ENCODE results near the gene NKX1-2. TPM values are rescaled to one million over a fixed set of nuclear protein-coding genes. Genes with fewer than 3 reads are reported as not detected.

NKX1-2 gene
- total RNA-seq, 1 donor, result not detected

- no peak overlapping the region for H3K4me3 ChIP-seq (ENCODE audit: low read depth, low read length)
- TF ChIP-seq, protein P1, sequence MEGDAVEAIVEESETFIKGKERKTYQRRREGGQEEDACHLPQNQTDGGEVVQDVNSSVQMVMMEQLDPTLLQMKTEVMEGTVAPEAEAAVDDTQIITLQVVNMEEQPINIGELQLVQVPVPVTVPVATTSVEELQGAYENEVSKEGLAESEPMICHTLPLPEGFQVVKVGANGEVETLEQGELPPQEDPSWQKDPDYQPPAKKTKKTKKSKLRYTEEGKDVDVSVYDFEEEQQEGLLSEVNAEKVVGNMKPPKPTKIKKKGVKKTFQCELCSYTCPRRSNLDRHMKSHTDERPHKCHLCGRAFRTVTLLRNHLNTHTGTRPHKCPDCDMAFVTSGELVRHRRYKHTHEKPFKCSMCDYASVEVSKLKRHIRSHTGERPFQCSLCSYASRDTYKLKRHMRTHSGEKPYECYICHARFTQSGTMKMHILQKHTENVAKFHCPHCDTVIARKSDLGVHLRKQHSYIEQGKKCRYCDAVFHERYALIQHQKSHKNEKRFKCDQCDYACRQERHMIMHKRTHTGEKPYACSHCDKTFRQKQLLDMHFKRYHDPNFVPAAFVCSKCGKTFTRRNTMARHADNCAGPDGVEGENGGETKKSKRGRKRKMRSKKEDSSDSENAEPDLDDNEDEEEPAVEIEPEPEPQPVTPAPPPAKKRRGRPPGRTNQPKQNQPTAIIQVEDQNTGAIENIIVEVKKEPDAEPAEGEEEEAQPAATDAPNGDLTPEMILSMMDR (IDR thresholded peaks at IDR 0.05; ENCODE audit: insufficient read depth, low read length), result no peak
- no peak for DNase-seq (ENCODE audit: low read depth)
Measured at GRCh38 chr10:124477614-124478363, 28.0 kb upstream of the NKX1-2 start.

GRCh38 chr10:124476043-124476725 lies 26.3 kb upstream of the NKX1-2 start:
- H3K4me3 ChIP-seq (ENCODE audit: low read depth, low read length), result no peak overlapping the region
- DNase-seq (ENCODE audit: low read depth), result no peak
- TF ChIP-seq, protein P1 (IDR thresholded peaks at IDR 0.05; ENCODE audit: insufficient read depth, low read length), result no peak

DNA sequence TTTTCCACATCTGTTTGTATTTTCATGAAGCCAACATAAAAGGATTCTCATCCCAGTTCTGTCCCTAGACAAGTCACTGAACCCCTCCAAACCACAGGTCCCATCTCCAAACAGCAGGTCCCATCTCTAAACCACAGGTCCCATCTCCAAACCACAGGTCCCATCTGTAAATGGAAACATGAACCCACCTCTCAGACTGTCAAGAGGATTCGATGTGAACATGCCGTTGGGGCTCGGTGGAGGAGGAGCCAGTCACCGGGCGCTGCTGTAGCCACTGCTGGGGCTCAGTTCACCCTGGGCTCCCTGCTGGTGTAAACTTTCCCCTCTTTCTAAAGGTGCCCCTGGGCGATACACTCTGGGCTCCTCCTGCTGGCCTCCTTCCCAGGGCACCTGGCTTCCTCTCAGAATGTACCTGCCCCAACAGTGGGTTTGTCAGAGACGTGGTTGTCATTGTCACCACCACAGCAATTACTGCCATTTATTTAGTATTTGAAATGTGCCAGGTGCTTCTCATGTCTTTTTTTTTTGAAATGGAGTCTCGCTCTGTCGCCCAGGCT lies 24.8 kb upstream of the NKX1-2 start:
- DNase-seq (ENCODE audit: low read depth), result no peak
- TF ChIP-seq, protein P1 (IDR thresholded peaks at IDR 0.05; ENCODE audit: insufficient read depth, low read length), result no peak
- no peak overlapping the region for H3K4me3 ChIP-seq (ENCODE audit: low read depth, low read length)

DNA sequence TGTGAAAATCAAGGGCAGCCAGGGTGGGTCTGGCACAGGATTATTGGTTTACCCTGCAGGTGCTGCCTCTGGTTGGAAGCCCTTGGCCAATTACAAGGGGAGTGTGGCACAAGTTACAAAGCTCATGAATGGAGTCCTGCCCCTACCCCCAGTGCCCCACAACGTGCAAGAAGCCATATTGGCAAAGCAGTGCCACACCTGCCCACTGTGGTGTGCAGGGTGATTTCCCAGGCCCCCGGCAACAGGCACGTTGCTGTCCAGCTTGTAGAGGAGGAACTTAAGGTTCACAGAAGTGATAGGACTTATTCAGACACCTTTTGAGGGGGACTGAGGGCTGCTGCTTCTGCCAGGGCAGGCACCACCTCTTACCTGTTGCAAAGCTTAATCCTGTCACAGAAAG lies 23.2 kb upstream of the NKX1-2 start:
- no peak for DNase-seq (ENCODE audit: low read depth)
- no peak overlapping the region for H3K4me3 ChIP-seq (ENCODE audit: low read depth, low read length)
- TF ChIP-seq, protein P1 (IDR thresholded peaks at IDR 0.05; ENCODE audit: insufficient read depth, low read length), result no peak

DNA sequence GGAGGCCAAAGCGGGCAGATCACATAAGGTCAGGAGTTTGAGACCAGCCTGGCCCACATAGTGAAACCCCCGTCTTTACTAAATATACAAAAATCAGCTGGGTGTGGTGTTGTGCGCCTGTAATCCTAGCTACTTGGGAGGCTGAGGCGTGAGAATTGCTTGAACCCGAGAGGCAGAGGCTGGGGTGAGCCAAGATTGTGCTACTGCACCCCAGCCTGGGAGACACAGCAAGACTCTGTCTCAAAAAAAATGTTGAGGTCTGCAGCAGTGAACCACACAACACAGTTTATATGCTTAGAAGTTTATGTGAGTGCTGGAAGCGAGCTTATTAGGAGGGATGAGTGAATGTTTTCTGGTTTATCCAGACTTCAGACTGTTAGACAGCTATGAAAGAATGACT lies 22.2 kb upstream of the NKX1-2 start:
- TF ChIP-seq, protein P1 (IDR thresholded peaks at IDR 0.05; ENCODE audit: insufficient read depth, low read length), result no peak
- no peak for DNase-seq (ENCODE audit: low read depth)
- no peak overlapping the region for H3K4me3 ChIP-seq (ENCODE audit: low read depth, low read length)

DNA sequence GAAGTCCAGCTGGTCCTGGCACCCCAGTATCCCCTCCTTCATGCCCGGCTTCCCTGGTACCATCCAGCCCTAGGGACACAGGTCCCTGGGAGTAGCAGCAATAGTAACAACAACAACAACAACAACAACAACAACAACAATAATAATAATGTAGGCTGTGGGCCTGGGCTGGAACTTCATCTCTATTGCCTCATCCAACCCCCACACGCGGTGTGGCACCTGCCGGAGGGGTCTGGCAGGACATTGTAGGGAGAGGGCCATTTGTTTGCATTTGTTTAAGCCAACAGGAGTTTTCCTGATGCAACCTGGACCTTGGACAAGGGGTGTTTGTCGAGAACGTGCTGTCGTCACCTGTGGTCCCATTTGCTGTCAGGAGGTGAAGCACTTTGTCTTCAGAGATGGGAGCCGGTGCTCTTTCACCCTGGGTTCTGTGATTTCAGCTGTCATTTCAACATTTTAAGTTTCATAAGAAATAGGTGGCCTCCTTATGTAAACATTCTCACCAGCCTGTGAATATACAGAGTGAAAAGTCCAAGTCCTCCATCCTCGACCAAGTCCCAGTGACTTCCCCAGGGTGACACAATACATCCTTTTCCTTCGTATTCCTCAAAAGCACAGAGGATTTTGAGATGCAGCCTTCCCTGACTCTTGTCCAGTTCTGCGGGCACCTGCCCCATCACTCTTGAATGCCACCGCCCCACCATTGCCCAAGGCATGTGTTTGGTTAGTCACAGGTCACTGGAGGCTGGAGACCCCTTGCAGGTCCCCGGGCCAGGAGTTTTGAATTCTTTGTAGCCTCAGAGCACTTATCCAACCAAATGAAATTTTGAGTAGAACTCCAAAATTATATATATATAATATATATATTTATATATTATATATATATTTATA lies 21.0 kb upstream of the NKX1-2 start:
- TF ChIP-seq, protein P1 (IDR thresholded peaks at IDR 0.05; ENCODE audit: insufficient read depth, low read length), result no peak
- H3K4me3 ChIP-seq (ENCODE audit: low read depth, low read length), result no peak overlapping the region
- no peak for DNase-seq (ENCODE audit: low read depth)
